Raji (cell line): ENCODE data around the gene TAS2R10.

ENCODE experiments used
- POLR2A ChIP-seq: IDR thresholded peaks from 2 replicates; pipeline ENCODE4 v1.6.1; 2011; ENCODE audit warnings: low read depth, low read length, control low read depth; ENCODE audit not compliant: insufficient read depth

The TAS2R10 gene, protein sequence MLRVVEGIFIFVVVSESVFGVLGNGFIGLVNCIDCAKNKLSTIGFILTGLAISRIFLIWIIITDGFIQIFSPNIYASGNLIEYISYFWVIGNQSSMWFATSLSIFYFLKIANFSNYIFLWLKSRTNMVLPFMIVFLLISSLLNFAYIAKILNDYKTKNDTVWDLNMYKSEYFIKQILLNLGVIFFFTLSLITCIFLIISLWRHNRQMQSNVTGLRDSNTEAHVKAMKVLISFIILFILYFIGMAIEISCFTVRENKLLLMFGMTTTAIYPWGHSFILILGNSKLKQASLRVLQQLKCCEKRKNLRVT

DNA sequence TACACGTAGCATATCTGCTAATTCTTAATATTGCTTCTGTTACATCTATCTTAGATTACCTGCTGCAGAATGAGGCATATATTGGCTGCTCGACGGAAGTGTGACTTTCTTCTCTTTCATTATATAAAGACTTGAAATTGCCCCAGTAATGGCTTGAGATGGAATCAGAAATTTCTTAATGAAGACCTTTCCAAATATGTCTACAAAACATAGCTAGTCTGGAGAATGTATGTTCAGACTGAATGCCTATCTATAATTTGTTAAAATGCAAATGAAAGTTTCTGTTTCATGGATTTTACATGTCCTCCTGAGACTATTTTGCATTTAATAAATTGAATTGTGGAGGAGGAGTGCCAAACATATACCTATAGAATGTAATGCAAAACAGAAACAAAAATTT is at the start of gene TAS2R10:
Gene TAS2R10 (minus strand): TSS at position 101 of the 400 bp plus-strand sequence. CDS start 89 bp downstream, at position 12.
- no peak for TF ChIP-seq POLR2A

DNA sequence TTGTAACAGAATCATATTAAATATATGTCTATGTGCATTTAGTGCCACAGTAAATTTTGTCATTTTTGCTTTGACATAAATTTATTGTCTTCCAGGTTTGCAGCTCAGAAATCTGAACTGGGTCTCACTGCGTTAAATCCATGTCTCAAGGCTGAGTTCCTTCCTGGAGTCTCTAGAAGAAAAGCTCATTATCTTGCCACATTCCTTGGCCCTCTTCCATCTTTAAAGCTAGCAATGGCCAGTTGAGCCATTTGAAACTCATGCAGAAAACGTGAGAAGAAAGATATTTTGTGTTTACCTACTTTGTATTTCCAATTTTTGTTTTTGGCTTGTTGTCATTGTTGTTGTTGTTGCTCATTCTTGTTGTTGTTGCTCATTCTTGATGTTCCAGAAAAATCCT is 47.2 kb upstream of the TAS2R10 start:
- no peak for TF ChIP-seq POLR2A

DNA sequence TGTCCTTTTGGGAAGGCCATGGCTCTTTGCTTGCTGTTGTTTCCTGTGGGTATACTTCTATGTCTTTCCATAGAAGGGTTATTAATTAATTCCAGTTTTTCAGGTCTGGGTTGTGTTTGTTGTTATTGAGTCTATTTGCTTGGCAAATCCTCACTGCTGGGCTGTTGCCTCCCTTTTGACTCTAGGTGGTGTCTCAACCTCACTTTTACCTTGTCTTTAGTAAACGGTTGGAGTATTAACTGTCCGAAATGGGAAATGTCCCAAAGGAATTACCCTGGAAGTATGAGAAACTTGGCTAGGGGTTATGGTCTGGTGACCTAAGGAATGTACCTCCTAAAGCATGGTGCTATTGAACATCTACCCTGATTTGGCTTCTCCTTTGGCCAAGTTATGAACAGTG is 41.2 kb upstream of the TAS2R10 start:
- TF ChIP-seq POLR2A, result no peak

DNA sequence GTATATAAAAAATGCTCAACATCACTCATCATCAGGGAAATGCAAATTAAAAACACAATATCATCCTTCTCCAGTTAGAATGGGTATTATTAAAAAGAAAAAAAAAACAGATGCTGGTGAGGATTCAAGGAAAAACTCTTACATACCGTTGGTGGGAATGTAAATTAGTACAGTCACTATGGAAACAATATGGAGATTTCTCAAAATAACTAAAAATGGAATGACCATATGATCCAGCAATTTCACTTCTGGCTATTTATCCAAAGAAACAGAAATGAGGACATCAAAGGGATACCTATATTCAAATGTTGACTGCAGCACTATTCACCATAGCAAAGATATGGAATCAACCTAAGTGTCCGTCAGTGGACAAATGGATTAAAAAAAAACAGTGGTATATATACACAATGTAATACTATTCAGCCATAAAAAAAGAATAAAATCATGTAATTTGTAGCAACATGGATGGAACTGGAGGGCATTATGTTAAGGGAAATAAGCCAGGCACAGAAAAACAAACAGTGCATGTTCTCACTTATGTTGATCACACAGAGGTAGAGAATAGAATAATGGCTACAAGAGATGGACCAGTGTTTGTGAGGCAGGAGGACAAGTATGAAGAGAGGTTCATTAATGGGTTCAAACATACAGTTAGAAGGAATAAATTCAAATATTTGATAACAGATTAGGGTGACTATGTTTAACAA is 37.5 kb upstream of the TAS2R10 start:
- no peak for TF ChIP-seq POLR2A

DNA sequence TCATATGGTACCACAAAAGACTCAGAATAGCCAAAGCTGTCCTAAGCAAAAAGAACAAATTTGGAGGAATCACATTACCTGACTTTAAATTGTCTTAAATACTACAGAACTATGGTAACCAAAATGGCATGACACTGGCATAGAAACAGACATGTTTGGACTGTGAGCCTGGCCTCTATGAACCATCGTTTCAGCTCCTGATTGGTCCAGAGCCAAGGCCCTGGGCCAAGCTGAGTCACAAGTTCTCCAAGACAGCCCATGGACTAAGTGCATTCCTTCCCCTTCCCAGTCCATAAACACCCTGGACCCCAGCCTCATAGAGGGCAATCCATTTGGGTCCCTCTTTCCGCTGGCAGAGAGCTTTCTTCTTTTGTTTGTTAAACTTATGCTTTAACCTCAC is 35.2 kb upstream of the TAS2R10 start:
- no peak for TF ChIP-seq POLR2A

DNA sequence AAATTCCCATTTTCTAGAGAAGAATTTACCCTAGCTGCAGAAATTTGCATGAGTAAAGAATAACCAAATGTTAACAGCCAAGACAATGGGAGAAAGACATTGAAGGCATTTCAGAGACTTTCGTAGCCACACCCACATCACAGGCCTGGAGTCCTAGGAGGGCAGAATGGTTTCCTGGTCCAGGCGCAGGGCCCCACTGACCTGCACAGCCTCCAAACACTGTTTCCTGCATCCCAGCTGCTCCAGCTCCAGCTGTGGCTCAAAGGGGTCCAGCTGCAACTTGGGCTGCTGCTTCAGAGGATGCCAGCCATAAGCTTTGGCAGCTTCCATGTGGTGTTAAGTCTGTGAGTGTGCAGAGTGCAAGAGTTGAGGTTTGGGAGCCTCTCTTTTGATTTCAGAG is 29.6 kb upstream of the TAS2R10 start:
- TF ChIP-seq POLR2A, result no peak

DNA sequence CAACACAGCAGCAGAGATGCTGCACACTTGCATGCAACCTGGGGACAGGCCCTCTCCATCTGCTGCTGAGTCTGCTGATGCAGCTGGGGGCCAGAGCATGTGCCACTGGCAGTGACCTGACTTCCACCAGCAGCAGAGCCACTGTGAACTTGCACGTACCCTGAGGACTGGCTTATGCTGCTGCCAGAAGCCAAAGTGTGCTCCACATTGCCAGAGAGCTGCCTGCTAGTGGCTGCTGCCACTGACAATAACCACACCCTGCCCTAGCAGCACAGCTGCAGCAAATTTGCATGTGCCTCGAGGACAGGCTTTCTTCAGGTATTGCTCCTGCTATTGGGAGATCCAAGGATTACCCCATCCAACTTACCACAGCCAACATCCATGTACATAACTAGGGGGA is 27.6 kb upstream of the TAS2R10 start:
- no peak for TF ChIP-seq POLR2A

DNA sequence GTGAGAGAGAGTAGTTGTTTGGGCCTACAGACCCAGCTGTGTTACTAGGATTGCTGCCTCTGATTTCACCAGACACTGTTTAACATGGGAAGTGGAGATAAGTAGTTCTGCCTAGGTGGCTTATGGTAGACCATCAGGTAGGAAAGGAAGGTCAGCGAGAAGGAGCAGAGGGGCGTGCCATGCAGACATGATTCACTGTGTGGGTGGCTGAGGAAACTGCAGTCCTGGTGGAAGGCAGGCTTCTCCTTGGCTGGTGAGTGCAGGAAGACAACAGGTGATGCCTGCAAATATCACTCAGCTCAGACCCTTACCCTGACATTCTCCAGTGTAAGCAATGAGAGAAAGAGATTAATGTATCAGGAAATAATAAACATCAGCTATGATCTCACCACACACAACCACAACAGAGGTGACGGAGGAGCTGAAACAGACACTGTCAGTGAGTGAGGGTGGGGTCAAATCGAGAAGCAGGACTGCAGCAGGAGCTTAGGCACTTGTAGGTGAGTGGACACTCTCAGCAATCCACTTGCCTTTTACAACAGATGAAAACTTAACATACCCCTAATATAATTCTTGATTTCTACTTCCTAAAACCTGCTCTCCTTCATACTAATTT is 25.2 kb upstream of the TAS2R10 start:
- TF ChIP-seq POLR2A, result no peak

DNA sequence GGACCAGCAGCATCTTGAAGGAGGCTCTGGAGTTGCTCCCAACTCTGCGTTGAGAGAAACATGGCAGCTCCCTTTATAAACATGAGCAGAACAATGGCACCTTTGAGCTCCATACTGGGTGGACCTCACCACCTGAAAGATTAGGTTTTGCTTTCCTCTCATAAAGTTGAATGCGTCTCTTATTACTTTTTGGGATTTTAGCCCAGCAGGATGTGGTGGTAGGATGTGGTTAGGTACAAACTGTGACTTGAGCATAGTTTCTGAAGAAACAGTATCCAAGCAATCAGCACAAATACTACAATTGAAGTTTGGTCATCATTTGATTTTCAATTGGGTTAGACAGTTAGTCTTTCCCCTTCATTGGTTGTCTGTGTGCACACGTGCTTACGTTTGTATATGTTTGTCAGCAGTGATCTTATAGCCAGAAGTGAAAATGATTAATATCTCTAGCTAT is 23.3 kb upstream of the TAS2R10 start, which contains the start of gene PRR4:
Gene PRR4 (minus strand): TSS at position 51 of the 454 bp plus-strand sequence. CDS start 38 bp downstream, at position 13.
- no peak for TF ChIP-seq POLR2A

DNA sequence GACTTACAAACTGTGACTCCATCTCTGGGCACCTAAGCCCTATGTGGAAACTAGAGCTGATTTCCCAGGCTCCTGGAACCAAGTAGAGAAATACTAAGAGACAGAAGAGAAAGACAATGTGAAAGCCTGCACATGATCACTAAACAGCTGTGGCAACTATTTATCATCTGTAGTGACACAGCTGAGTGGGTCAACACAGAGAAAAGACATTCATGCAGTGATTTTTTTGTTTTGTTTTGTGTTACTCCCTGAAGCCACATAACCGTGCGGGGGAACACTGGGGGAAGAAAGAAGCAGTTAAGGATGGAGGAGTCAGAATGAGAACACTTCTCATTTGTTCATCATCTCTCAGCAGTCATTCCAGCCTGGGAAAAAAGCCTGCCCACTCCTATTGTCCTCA is 21.6 kb upstream of the TAS2R10 start:
- TF ChIP-seq POLR2A, result no peak

DNA sequence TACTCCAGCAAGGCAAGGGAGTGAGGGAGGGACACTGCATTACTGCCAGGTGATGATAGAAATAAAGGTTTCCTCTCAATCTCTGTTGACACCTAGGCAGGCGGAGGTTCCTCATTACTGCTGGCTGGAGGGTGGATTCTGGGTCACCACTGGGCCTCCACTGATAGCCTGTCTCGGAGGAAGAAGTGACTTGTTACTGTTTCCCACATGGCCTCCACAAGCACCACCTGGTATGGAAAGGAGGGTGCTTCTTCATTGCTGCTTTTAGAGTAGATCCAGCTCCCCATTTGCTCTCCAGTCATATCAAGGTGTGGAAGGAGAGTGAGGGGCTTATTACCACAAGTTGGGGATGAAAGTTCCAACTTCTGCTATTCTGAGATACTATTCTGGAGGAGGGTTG is 16.7 kb upstream of the TAS2R10 start:
- TF ChIP-seq POLR2A, result no peak

DNA sequence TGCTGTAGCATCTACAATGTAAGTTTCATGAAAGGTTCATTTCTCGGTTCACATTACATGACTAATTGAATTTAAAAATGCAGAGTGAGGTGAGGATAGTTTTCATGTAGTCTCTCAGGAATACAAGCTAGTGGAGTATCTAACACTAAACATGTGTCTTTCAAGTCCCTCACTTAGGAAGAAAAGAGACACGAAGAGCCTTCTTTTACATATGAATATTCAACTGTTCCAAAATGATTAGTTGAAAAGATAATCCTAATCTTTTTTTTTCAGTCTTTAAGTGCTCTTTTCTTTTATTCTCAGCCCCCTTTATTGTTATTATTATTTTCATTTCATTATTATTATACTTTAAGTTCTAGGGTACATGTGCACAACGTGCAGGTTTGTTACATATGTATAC is 12.3 kb upstream of the TAS2R10 start:
- TF ChIP-seq POLR2A, result no peak

DNA sequence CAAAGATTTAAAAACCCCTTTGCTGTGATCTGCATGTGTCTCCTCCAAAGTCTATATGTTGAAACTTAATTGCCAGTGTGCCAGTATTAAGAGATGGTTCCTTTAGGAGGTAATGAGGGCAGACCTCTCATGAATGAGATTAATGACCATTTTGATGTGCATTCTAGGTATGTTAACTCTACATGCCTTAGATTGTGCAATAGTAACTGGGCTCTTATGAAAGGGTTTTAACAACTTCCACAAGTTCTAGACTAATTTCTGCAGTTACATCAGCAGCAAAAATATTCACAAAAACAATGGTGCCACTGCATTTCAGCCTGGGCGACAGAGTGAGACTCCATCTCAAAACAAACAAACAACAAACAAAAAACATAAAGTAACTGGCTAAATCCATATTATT is 3.8 kb upstream of the TAS2R10 start:
- TF ChIP-seq POLR2A, result no peak

DNA sequence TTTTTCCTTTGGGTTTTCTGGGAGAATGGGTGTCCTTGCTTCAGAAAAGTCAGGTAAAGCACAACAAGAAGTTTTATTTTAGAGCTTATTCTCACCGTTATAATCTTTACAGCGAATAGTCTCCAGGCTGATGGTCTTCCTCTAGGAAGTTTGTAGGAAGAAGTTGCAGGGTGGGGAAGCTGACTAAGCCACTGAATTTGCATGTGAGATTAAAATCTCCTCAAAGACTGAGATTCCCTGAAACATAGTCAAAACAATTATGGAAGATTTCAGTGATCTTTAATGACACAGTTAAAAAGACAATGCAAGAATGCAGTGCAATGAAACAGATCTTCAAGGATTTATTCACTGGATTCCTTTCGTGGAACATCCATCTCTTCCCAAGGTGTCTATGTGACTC is 1.2 kb downstream of the TAS2R10 start:
- TF ChIP-seq POLR2A, result no peak

DNA sequence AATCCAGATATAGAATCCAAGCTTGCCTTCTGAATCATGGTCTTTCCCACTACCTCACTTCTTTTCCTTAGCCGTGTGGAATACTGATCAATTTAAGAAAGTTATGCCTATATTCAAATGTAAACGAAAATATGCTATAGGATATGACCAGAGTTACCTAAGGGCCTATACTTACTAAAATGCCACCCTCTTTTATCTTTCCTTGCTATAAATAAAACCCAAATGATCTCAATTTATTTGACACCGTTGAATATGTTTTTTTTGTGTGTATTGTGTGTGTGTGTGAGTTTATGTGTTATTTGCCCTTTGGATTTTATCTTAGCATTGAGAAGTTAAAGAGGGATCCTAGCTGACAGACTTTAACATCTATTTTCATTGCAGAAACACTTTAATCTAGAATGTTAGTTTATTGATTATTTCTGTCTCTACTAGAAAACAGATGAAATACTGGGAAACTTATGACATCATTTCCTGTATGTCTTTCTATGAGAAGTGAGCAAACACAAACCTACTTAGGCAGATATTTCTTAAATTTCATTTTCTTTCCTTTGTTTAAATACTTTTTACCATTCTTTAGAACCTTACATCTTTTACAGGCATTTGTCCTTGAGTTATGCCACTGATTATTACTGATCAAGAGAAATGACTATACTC is 14.1 kb downstream of the TAS2R10 start:
- TF ChIP-seq POLR2A, result no peak
